HG02885 (cell line): ENCODE measurements around the gene ANXA2.

Source experiments
- ATAC-seq: cut with Tn5 transposase; IDR thresholded peaks from one replicate; pipeline ENCODE4 v1.9.1; 2021; ENCODE audit warnings: mild to moderate bottlenecking; ENCODE audit not compliant: unreplicated experiment, poor library complexity

The ANXA2 gene

DNA sequence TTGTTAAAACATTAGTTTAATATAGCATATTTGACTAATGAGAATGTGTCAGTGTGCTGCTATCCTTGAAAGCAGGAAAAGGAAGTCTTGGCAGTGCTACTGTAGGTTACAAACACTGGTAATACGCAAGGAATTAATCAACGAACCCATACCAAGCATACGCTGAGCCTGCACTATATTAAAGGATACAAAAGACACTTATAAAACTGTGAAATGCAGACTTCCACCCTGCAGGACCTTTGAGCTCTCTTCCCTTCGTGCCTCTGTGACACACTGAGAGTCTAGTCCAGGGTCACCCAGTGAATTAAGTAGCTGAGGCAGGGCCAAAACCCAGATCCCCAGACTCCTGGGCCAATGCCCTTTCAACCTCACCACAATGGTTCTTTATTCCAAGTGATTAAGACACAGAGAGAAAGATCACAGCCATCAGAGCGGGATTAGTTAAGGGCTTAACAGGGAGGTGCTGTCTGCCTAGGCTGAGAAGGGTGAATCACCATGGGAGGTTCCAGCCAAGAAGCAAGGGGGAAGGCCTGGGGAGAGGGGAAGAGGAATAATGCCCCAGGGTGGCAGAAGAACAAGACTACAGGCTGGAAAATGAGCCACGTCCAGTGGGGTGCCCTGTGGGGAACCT, 6.8 kb downstream of the ANXA2 start:
- no peak for ATAC-seq

- no peak for ATAC-seq
Observed at GRCh38 chr15:60390231-60390630, 7.6 kb downstream of the ANXA2 start.

- ATAC-seq: peak; percentile 90
Observed at GRCh38 chr15:60389261-60390077, 8.3 kb downstream of the ANXA2 start.

- ATAC-seq: no peak
Observed at GRCh38 chr15:60387321-60387720, 10.5 kb downstream of the ANXA2 start.

DNA sequence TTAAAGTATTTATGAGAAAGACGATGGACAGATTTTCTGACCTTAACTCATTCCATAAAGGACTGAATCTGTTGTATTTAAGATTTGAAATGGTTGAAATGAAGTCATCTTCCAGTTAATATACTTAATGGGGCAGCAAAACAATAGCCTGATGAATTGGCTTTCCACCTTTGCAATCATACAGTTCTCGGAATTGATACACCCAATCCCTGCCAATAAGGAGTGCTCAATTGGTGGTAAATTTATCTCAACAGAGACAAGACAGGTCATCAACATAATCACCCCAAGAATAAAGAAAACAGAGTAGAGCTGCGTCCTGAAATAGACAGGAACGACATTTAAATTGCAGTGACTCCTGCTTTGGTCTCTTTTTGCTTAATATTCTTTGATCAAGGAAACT, 11.2 kb downstream of the ANXA2 start:
- ATAC-seq: no peak

DNA sequence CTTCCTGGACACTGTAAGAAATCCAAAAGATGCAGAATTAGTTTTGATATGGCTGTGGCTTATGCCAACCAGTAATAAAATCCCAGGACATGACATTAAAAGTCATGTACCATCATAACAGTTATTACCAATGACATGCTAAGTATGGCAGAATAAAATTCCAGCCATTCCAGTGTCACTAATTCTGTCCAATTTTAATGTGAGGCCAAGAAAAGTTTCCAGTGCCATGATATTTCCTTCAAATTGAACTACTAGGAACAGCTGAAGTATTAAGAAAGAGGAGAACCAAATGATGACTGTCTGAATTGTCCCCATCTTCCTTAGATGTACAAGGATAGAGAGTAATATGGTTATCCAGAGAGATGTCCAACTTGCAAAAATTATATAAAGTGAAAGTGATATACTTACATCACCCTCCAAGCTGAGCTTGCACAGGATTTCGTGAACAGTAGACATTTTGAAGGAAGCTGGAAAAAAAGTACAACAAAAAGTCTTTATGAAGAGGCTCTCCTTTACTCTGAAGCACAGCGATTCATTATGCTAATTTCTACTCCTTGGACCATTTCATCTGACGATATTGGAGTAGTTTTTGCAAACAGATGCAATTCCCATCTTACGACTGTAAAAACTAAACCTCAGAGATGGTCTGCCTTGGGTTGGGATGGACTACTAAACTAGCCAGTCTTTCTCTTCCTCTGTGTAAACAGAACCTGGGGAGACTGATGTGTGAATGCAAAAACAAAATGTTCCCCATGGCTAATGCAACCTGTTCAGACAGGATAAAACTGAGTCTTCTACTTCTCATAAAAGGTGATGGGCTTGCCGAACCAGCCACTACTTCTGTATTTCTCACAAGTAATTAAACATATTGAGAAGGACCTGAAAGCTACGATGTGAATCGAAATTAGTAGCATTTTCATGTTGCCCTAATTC, 11.9 kb downstream of the ANXA2 start:
- ATAC-seq: no peak

- ATAC-seq: no peak
Observed at GRCh38 chr15:60384526-60385126, 13.2 kb downstream of the ANXA2 start.

DNA sequence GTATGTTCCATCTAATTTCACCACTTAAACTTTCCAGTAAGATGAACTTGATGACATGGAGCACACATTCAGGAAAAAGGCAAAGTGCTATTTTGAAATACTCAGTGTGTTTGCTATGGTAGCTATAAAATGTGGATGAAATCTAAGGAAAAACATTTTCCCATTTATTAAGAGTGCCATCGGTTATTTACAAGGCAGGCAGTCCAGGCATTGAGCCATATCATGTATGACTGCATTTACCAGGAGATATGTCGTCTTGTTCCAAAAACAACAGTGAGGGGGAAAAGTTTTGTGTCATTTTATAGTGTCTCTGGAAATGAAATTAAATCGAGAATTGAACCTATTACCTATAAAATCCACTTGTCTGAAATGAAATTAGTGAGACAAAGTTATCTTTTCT, 13.7 kb downstream of the ANXA2 start:
- no peak for ATAC-seq

DNA sequence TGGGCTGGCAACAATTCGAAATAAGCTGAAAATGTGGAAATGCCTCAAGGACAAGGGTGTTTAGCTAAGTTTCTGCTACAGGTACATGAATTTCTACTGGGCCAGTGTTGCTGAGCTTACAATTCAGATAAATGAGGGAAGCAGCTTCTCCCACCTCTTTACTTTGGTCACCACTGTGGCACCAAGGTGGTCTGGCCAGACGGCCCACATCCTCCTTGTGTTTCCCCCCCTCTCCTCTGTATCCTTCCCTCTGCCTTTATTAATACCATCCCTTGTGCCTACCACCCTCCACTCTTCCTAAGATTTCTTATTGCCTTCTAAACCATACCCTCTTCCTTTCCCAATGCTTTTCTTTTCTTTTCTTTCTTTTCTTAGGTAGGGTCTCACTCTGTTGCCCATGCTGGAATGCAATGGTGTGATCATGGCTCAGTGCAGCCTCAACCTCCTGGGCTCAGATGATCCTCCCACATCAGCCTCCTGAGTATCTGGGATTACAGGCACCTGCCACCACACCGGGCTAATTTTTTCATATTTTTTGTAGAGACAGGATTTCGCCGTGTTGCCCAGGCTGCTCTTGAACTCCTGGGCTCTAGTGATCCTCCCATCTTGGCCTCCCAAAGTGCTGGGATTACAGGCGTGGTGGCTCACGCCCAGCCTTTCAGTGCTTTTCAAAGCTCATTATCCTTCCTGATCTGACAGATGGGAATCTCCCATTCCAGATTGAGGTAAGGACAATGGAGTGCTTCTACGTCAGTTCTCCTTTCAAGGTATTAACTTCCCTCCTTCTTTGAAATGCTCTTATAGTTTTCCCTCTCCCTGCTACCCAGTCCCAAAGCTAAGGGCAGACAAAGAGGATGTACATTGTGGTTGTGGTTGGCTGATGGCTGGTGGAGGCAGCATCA, 14.8 kb downstream of the ANXA2 start:
- no peak for ATAC-seq

DNA sequence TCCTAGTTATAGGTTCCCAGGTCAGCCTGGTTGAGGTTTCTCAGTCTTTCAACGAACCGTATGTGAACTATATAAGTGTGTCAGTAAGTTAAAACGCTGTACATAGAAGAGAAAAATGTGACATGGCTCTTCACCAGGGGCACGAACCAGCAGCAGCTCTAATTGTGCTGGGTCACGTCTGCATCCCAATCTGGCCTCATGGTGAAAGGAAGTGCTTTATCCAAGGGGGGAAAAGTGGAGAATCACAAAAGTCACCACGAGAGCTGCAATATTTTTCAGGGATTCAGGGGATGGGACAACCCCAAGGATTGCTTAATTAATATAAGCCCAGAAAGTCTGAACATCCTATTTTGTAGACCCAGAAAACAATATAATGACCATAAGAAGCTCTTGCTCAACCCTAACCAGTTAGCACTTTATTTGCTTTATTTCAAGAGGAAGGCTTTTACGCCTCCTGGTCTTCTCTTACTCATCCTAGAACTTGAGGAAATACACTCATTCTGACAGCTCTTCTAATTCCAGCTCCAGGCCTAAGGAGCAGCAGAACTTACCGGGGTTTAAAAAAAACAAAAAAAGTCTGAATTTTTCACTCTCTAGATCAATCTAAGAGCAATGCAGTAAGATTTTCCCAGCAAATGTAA, 16.5 kb downstream of the ANXA2 start:
- no peak for ATAC-seq

DNA sequence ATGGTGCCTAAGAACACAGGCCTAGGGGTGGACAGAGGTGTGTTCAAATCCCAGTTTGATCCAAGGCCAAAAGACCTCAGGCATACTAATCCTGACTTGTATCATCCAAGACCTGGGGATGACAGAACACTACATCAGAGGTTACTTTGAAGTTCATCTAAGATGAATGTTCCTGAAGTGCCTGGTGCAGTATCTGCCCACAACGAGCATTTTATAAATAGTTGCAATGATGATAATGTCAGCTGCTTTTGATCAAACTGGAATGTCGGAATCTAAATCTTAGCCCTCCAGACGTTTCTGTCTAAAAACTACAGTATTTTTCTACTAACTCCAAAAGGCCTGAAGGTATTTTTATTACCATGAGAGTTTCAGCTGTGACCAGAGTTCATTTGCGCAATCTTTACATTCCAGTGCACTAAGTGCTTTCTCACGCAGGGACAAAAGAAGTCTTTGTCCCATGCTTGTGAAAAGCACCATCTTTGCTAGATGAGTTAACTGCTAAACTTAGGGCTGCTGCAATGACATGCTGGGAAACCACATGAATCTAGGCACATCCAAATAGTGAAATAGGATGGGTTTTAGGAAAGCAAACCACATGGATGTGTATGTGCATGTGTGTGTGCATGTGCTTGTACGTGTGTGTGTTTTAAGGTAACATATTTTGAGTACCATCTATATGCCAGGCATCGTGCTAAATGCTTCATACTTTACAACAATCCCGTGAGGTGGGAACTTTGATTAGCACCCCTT, 18.1 kb downstream of the ANXA2 start:
- ATAC-seq: no peak

GRCh38 chr15:60379185-60379524, 18.6 kb downstream of the ANXA2 start:
- no peak for ATAC-seq

- ATAC-seq: no peak
Observed at GRCh38 chr15:60376677-60377095, 21.1 kb downstream of the ANXA2 start.

GRCh38 chr15:60375306-60375705, 22.5 kb downstream of the ANXA2 start:
- no peak for ATAC-seq

DNA sequence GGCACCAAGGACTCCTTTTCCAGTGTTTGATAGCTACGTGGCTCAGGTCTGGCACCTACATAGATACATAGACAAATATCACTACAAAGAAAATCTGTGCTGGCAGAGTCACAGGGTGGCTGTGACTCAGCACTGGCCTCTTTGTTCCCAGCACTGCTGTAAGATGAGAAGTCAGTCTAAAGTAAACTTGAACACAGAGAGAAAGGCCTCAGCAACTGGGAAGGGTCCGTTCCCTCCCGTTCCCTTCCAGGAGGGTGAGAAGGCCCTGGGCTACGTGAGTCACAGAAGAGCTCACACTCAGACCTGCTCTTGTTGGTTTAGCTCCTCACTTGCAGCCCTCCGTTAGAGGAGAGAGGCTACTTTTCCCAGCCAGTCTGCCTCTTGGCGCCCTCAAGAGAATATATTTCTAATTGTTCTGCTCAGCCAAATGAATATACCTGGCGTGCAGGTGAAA, 23.1 kb downstream of the ANXA2 start:
- ATAC-seq: no peak

DNA sequence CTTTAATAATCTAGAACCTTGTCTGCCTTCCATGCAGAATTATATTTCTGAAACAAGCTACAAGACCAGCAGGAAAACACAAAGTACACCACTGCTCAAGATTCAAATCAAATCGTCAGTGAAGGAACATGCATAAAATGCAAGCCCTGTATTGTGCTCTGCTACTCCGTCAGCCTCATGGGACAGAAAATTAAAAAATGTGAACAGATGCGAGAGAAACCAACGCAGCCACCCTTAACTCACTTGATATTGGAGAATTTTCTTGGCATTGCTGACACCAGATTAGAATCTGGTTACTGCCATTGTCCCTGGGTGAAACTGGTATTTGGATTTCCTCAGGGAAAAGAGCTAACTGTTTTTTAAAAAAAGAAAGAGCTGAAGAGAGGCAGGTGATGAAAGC, 23.6 kb downstream of the ANXA2 start:
- ATAC-seq: no peak

GRCh38 chr15:60373745-60374144, 24.0 kb downstream of the ANXA2 start:
- no peak for ATAC-seq

GRCh38 chr15:60373327-60373726, 24.5 kb downstream of the ANXA2 start:
- no peak for ATAC-seq
